ENCODE results near the gene FCRL1.

FCRL1 gene

GRCh38 chr1:157798211-157798610 is 21.7 kb downstream of the FCRL1 start:
- DNase-seq: no peak

- no peak for DNase-seq
Measured at GRCh38 chr1:157785248-157785647, 34.7 kb downstream of the FCRL1 start.

DNA sequence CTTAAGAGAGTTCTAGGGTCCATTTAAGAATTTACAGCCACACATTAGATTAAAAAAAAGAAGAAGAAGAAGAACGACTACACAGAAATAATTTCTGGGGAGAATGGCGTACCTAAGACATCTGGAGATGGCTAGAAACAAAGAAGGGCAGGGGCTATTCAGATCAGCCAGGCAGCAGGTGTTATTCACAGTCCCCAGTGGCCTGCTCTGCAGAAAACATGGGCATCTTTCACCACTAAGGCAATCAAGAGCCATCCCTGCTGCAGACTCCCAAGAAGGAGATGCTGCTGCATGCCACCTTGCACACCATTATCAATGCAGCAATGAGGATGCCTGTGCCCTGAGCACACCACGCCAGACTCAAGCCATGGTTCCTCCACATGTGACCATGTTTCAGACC is 35.1 kb downstream of the FCRL1 start:
- DNase-seq: no peak

DNA sequence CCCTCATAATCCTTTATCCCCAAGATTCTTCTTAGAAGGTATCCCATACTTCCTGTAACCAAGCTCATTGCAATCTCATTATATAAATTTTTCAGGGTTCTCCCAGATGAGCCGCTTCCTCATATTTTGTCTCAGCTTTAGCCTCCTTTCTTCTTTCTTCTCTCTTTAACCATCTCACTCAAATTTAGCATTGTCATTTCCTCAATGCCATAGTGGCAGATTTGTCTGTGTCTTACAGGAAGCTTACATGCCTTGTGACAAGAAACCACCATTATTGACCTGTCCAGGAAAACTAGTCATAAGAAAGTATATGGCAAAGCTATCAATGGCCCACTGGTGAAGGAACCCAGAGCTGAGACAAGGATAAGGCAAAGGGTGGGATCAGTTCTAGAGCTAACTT is 37.0 kb downstream of the FCRL1 start:
- DNase-seq: no peak

GRCh38 chr1:157781048-157781447 is 38.9 kb downstream of the FCRL1 start:
- no peak for DNase-seq

DNA sequence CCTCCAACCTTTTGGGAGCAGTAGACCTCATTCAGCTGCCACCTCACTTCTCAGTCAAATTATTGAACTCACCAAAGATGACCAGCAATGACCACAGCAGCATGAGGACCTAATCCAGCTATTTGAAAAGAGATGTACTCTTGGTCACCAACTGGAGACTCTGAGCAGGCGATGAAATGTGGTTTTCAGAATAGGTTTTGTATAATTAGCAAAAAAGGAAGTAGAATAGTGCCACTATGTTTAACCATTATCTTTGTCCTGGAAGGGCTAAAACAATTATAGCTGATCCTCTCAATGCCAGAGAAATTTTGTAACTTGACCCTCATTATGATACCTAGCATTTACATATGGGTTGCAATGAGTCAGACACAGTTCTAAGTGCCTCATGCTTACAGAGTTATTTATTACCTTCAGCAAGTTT is 42.9 kb downstream of the FCRL1 start, which contains the start of gene FCRL2:
FCRL2 (minus strand) TSS at position 162 of the 421 bp plus-strand sequence; CDS start at position 103, 59 bp downstream.
- no peak for DNase-seq

DNA sequence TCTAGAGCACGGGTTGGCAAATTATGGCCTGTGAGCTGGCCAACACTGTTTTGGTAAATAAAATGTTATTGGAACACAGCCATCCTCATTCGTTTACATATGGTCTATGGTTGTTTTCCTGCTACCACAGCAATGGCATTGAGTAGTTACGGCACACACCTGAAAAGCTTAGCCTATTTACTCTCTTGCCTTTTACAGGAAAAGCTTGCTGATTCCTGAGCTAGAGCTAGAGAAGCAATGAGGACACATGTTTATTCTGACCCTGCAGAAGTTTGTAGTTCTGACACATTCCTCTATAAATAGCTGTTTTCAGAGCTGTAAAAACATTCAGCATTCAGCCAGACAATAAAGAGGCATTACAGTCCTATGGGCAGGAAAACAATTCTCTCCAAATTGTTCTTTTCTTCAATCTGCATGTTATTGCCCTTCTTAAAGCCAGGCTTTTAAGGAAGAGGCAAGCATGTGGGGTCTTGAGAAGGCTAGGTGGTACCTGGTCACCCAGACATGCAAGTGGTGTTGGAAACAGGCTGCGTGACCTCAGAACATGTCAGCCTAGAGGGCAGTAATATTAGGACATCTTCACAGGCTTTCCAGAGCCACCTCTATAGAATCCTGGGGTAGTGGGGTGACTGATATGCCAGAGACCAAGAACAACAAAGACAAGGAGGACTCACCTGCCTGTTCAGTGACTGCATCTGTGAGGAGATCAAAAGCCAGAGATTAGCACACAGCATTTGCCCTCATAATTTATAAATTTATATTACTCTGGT is 44.6 kb downstream of the FCRL1 start:
- DNase-seq: no peak

DNA sequence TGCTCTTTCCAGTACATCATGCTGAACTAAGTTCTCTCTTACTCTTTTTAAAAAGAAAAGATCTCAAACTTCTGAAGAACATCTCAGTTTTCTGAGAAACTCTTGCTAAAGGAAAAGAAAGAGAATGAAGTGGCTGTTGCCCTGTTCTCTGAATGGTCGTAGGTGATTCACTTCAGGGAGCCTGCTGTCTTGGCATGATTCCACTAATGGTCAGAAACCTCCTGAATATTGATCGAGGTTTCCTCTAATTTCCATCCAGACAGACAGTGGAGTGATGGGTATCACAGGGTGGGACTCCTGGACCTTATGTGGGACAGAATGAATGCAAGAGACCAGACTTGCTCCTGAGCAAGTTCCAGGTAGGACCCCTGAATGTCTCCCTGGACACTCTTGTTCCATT is 45.5 kb downstream of the FCRL1 start:
- DNase-seq: no peak

DNA sequence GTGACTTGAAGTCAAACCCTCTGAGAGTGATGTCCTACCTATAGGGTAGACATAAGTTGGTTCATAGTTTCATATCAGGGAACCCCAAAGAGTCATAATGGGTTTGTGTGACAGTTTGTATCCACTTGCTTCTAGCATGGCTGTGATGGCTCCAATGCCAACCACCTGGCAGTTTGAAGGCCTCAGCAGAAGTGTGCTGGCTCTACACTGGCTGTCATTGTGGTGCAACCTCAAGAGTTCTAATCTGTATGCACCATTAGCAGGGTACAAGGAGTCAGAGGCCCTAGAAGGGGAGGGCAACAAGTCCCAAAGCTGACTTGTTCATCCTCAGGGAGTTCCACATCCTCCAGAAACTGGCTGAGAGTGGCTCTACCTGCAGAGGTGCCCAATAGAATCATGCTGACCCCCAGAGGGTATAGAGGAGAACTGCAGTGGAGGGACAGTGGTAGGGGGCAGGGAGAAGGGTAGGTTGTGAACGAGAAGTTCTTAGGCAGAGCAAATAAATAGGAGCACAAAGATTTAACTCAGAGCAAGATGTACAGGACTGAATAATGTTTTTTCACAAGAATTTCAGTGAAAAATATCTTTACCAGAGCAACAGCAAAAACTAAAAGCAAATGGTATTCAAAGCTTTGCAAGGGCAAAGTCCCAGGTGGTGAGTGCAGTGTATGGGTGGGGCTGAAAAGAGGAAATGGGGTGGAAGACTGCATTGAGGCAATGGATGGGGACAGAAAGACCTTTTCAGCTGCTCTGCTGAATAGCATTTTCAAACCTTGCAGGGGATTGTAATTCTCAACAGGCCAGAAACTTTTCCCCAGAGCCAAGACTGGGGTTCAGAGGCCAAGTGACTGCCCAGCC is 46.2 kb downstream of the FCRL1 start:
- DNase-seq: no peak

DNA sequence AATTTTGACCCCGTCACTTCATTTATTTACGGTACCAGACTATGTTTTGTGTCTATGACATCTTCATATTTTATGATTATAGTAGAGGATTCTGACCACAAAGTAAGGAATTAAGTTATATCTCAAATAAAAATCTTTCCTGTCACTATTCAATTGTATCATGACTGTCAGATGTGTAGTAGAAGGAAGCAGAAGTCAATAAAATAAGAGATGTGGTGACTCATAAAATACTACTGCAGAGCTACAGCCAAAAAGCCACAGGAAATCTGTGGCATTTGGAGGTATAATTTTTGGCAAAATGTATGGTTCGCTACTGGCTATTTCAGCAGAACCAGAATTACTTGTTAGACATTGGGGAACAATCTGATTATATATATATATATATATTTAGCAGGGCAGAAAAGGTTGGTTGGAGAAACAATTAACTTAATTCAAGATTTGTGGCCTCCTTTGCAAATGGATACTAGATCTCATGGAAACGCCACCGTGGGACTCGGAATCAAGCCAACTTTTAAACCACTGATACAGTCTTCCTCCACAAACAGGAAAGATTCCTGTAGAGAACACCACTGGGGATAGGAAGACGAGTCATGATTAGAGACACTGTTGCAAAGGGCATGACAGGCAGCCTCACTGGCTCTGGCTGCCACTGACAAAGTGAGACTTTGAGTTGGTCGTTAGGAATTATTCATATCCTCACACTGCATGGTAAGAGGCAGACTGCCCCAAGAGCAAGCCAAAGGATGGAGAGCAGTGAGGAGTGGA is 48.1 kb downstream of the FCRL1 start:
- no peak for DNase-seq

DNA sequence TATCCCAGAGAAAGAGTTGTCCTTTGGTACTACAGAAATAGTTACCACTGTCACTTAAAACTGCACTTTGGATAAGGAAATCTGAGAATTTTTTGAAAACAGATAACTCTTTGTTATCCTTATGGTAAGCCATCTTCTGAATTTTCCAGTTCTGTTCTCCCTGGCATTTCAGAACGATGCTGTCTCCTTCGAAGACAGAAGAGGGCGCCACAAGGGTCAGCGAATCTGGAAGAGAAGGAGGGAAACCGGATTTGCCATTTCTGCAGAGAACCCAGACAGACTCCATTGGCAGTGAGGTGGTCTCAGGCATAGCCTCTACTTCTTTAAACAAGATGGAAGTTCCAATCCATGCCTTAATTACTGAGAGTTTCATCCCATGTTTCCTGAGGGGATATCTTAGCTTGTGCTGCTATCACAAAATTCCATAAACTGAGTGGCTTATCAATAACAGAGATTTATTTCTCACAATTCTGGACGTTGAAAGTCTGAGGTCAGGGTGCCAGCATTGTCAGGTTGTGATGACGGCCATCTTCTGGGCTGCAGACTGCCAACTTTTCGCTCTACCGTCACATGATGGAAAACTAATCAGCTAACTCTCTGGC is 49.4 kb downstream of the FCRL1 start:
- DNase-seq: no peak

- no peak for DNase-seq
Measured at GRCh38 chr1:157766792-157767191, 53.1 kb downstream of the FCRL1 start.

- no peak for DNase-seq
Measured at GRCh38 chr1:157758018-157758417, 61.9 kb downstream of the FCRL1 start.

GRCh38 chr1:157753611-157754010 is 66.3 kb downstream of the FCRL1 start:
- no peak for DNase-seq

- no peak for DNase-seq
Measured at GRCh38 chr1:157751283-157751682, 68.6 kb downstream of the FCRL1 start.

- DNase-seq: no peak
Measured at GRCh38 chr1:157748262-157748817, 71.6 kb downstream of the FCRL1 start.
